SK-N-SH treated with all-trans-retinoic acid at 6 μM for 48 hours (cell line): Measurements from ENCODE around the gene TBCD.

ENCODE experiments used
- CREB5 ChIP-seq: fragments of 250-450 bp; sonication (Bioruptor Pico); IDR thresholded peaks from 2 replicates; pipeline ENCODE4 v1.5.1; 2020; ENCODE audit warnings: low read depth, mild to moderate bottlenecking, moderate library complexity
- ZFP3 ChIP-seq: fragments of 250-450 bp; sonication (Bioruptor Pico); IDR thresholded peaks from 2 replicates; pipeline ENCODE4 v1.5.0; 2020; ENCODE audit warnings: mild to moderate bottlenecking, moderate library complexity
- ZFP30 ChIP-seq: fragments of 450-650 bp; formaldehyde crosslinking; IDR thresholded peaks from 2 replicates; pipeline ENCODE4 v1.5.0; 2022; ENCODE audit warnings: mild to moderate bottlenecking, moderate library complexity

GRCh38 chr17:82950525-82951102, 198.7 kb downstream of the TBCD start:
- TF ChIP-seq CREB5 (CRISPR knock-in tag) = no peak
- TF ChIP-seq ZFP3 (CRISPR knock-in tag) = no peak
- TF ChIP-seq ZFP30 (CRISPR knock-in tag) = no peak
